Mesenteric fat pad (tissue), 1 donor: ENCODE data around the gene SLC43A3. TPM values are rescaled to one million over a fixed set of nuclear protein-coding genes. Genes with fewer than 3 reads are reported as not detected.

ENCODE experiments used
- DNase-seq: peaks from one replicate; pipeline ENCODE4 v3.0.0-alpha.2; 2020; ENCODE audit warnings: low spot score
- total RNA-seq: library from RNA; stranded (reverse); fragmentation: NEBNext Ultra II Directional; extraction: Animal tissue kit (Norgen Biotek cat#: 25700); gene quantifications from one replicate; pipeline ENCODE4 v1.2.1, GENCODE V29; 2021
- donor health status: DM: yes; HTN: yes; CAD: no.

The SLC43A3 gene
- total RNA-seq, 1 donor from 2014 or later, result 95.1 TPM

DNA sequence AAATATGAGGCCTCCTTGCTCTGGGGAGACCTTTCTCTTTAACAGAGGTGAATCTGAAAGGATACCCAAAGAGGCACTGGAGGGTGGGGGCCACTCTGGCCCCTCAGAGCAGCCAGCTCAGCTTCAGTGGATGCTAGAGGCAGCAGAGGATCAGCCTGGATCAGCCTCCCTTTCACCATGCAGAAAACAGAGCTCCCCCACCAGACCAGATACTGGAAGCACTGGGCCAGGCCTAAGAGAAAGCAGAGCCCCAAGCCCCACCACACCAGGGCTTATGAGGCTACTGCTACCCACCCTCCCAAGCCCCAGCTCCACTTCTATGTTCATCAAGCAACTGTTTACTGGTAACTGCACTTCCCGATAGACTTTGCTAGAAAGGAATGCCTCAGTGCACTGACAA is 4.0 kb upstream of the SLC43A3 start:
- no peak for DNase-seq

DNA sequence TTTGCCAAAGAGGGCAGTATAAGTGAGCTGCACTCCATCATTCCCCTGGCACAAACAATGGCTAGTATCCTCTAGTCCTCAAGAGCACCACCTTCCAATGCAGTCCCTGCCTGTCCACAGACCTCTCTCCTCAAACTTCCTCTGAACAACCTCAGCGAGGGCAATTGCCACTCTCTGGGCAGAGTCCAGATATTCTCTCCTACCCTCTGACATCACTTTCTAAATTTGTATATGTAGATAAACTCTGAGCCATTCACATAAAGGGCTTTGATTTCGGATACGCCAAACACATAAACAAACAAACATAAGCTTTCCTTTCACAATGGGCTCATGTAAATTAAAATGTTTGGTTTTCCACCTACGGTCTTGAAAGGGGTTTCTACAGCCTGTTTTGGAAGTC is 3.0 kb upstream of the SLC43A3 start:
- DNase-seq, result no peak

DNA sequence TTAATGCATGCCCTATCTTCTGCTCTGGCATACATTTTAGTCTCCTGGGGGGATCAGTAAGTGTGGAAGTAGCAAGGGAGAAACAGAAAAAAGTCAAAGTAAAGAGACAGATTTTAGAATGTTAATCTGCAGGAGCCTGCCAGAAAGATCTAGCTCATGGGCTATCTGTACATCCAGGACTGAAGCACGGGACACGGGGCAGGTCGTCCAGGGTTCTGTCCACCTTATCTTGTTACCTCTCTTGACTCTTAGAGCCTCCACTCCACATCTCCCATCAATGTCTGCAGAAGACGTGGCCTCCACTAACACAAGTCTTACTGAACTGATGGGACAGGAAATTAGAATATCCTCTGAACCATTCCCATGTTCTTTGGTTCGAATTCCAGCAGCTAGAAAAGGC is 1.7 kb upstream of the SLC43A3 start:
- no peak for DNase-seq

DNA sequence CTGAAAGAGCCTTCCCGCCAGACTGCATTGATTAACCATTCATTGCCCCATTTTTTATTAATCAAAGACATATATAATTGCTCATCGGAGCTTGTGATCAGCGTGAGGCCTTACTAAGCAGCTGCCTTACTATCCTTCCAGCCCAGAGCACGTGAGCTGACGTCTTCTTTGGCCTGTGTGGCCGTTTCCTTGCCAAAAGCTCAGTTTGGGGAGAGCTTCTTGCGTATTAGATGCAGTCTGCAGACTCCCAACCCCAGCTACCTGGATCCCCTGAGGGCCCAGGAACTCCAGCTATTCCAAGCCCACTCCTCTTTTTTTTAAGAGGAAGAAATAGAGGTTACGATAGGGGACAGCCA is 784 bp upstream of the SLC43A3 start:
- DNase-seq, result peak; percentile 89

DNA sequence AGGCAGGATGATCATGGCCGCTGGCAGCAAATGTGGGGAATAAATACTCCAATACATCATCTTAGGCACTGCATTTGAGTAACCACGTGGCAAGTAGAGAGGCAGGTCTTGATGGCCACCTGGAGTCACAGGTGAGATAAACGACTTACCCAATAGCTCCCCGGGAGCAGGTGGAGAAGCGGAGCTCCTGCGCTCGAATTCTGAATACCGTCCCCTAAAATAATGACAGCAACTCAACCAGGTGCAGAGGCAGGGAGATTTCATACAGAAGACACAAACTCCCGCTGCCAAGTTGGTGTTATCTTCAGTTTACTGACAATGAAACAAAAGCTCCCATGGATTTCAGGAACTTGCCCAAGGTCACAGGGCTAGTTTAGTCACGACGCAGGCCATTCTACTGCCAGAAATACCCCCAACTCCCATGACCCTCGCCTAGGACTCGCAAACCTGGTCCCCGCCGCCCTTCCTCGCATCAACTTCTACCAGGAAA is 437 bp downstream of the SLC43A3 start:
- no peak for DNase-seq

DNA sequence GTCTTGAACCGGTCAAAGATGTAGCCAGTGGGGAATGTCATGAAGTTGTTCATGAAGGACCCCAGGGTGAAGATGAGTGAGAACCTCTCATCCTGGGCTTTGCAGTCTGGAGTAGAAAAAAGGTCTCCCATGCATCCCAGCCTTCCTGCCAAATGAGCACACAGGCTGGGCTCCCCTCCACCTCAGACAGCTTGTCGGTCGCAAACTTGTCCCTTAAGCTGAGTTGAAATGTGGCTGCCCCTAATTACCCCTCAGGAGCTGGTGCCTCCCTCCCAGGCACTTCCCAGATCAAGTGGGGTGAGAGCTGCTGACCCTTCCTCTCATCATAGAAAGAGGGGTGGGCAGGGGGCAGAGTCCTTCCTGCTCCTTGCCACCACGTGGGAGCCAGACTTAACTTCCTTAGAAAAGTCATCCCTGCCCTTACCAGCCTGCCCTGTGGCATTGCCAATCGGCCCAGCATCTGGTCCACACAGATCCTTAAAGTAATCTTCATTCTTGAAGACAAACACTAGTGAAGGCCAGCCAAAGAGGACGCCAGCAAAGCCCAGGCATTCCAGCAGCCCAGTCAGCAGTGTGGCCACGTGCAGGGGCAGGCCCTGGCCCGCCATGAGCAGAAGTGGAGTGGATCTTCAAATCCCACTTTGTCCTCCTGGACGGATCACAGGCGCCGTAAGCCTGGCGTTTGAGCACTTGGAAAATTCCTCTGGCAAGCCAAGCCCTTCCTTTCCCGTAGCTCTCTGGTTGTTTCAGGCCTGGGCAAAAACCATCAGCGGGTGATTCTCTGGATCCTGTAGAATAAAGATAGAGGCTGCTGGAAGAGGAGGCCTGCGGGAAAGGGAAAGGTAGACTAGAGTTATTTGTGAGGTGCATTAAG is 1.1 kb downstream of the SLC43A3 start:
- DNase-seq, result no peak

DNA sequence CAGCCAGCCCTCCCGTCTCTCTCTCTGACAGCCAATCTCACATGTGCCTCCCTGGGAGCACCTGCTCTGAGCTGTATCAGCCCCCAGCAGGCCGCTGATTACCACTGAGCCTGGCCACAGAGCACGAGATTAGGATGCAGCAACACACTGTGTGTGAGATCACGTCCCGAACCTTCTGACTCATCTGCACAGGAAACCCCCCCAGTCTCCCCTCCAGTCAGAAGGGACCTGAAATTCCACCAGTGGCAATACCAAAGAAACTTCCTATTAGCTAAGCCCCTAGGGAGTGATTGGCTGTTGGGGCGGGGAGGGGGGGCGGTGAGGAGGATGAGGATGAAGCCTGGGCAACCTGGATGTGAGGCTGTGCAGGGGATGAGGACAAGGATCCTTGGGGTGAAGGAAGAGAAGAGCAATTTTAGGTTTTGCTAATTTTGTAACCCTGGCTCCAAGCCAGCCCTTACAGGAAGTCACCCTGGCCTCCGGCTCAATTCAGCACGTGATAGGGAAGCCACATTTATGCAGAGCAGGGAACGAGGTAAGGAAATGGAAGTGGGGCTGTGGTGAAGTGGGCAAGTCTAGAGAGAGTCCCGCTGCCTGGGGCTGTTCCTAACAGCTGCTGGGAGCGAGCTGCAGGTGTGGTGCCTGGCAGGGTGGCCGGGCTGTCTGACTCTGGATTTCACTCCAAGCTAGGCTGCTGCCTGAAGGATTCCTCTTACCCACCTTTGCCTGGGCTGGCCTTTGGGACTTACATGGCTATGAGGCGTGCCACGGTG is 1.9 kb downstream of the SLC43A3 start:
- no peak for DNase-seq

DNA sequence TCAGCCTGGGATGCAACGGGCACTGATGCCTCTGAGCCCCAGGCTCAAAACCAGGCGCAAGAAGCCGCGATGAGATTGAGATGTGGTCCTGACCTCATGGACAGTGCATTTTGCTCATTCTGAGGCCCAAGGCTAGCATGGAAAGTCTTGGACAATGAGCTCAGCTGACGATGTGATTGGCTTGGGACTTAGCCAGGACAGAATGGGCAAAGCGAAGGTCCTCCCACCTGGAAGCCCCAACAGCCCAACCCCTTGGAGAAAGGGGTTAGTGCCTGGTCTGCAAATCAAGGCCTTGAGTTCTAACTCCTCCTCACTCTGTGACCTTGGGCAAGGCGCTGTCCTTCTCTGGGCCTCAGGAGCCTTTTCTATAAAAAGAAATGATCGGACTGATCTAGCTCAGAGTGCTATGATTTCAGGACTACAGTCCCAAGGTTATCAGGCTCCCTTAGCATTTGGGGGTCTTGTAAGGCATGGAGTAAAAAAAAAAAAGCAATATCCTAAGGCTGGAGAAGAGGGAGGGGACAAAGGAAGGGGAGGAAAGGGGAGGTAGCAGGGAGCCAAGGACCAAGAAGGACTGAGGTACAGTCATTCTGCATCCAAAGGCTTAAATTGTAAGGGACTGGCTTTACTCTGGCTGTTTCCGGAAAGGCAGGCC is 2.7 kb downstream of the SLC43A3 start:
- DNase-seq, result no peak

DNA sequence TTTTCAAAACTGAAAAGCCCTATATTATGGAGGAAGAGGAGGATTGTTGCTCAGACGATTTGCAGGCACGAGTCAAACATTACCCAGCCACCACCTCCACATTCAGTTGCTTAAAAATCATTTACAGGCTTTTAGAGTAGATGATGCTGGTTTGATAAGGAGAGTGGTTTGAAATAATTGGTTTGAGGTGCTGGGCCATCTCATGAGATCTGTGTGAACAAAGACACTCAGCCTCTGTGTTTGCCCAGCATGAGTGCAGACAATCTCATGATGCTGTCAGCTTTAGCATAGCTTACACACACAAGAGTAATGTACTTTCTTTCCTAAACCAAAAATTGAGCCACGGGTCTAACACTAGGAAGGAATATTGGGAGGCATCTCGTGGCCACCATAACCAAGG is 4.3 kb downstream of the SLC43A3 start:
- no peak for DNase-seq

DNA sequence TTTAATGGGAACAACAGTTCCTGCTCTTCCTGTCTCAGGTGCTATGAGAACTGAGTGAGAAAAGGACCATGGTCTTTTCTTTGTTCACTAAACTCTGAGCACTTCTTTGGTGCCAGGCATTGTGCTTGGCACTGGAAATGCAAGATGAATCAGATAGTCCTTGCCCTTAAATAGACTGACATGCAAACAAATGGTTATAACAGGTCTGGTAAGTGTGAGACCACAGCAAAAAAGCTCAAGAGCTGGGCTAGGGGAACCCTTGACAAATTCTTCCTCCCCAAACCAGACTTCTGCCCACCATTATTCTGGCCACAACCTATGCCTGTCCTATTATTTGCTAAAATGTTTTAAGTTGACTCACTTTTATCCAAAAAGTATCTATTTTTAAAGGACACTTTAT is 5.1 kb downstream of the SLC43A3 start:
- no peak for DNase-seq

DNA sequence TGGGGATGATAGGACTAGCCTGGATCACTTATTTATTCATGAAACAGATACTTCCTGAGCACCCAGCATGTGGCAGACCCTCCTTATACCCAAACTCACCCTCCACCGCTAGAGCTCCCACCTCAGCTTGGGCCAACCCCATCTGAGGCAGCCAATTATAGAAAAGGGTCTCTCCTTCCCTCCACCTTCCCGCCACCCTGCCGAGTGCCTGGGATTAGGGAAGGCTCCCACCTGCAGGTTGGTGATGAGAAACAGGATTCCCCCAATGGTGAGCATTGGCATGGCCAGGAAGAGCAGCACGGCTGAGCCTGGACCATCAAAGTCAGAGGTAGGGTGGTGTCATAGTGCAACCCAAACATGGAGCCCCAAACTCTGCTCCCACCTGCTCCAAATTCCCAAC is 5.9 kb downstream of the SLC43A3 start:
- DNase-seq, result no peak

DNA sequence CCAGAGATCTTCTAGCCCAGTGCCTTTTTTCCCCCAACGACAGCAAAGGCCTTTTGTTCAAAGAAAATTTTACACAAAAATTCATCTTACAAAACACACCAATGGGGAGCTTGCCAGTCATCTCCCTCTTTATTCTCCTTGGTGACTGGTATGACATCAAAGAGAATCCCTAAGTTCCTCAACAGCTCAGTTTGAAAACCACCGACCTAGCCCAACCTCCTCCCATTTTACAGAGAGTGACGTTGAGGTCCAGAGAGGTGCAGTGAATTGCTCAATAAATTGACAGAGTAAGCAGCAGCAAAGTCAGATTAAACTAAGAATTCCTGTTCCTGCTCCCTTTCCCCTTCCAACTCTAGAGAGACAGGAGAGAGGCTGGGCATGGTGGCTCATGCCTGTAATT is 7.8 kb downstream of the SLC43A3 start:
- DNase-seq, result no peak

DNA sequence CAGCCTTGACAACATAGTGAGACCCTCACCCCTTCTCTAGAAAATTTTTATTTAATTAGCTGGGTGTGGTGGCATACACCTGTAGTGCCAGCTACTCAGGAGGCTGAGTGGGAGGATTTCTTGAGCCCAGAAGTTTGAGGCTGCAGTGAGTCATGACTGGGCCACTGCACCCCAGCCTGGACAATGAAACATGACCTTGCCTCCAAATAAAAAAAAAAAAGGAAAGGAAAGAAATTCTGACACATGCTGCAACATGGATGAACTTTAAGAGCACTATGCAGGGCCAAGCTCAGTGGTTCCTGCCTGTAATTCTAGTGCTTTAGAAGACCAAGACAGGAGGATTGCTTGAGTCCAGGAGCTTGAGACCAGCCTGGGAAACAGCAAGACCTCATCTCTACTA is 8.8 kb downstream of the SLC43A3 start:
- DNase-seq, result no peak

DNA sequence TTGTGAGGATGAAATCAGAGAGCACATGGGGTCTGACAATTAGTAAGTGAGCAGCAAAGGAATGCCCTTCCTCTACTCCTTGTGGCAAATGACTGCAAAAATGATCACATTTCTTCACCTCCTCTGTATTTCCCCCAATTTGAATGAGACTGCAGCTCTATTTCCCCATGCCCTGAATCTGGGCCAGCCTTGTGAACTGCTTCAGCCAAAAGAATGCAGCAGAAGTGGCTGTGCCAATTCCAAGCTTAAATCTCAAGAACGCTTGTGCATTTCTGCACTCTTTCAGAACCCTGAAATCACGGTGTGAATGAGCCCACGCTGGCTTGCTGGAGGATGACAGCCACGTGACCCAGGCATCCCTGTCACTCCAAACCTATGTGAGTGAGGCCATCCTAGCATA is 9.9 kb downstream of the SLC43A3 start:
- no peak for DNase-seq

DNA sequence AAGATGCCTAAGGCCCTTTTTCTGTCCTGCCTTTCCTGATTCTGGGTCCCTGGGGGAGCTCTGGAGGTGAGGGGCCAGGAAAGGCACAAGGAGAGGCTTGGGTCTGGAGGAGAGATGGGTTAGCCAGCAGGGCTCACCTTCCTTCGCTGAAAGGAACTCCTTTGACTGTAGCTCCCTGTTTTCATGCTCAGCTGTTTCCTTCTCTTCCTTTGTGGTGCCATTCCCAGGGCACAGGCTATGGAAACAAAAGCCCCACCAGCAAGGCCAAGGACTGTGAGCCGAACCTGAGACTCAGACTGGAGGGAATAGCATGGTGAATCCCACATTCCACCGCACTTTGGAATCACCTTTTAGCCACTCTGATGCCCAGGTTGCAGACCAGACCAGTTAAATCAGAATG is 10.5 kb downstream of the SLC43A3 start:
- DNase-seq, result no peak

DNA sequence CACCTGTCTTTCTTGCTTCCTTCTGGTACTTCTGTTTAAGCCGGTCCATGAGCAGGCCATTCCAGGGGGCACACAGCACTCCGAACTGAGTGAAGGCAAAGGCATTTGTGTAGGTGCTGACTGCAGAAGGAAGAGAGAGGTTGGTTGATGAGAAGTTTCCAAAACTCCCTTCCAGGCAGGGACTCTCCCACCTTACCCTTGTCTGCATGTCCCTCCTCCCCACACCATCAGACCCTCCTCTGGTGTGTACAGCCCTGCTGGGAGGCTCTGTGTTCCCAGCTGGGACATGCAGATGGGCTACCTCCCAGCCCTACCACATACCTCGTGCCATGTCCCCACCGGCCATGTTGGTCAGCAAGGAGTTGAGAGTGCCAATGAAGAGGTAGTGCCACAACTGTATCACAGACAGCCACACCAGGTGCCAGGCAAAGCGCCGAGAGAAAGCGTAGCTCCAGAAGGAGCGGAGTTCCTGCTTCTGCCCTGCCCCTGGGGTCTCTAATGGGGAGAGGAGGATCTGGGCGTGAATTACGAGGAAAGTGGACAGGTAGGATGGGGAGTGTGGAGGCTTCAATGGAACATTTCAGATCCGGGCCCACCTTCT is 12.2 kb downstream of the SLC43A3 start:
- DNase-seq, result no peak

DNA sequence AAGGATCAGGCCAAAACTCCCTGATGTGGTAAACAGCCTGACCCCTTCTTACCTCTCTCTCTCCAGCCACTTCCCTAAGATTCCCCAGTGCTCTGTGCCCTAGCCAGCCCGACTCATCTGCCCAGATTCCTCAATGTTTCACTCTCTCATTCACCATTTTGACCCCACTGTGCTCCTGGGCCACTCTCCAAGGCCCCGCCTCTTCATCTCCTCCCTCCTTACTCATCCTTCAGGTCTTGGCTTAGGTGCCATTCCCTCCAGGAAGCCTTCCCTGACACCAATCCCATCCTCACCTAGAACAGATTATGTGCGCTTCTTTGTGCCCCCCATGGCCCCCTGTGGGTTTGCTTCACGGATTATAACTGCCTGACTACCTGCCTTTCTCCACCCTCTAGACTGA is 13.2 kb downstream of the SLC43A3 start:
- DNase-seq, result no peak

DNA sequence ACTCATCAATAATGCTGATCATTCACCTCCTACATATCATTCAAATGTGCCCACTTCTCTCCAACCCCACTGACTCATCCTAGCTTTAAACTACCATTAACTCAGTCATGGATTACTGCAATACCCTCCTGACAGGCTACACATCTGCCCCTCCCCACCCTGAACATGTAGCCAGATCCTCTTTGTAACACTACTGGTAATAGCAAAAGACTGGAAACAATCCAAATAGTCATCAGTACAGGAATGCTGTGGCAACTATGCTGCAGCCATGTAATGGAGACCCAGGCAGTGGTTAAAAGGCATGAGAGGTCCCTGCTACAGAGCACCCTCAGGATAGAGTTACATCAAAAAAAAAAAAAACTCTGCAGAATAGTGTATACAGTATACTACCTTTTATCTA is 16.6 kb downstream of the SLC43A3 start:
- DNase-seq, result no peak

DNA sequence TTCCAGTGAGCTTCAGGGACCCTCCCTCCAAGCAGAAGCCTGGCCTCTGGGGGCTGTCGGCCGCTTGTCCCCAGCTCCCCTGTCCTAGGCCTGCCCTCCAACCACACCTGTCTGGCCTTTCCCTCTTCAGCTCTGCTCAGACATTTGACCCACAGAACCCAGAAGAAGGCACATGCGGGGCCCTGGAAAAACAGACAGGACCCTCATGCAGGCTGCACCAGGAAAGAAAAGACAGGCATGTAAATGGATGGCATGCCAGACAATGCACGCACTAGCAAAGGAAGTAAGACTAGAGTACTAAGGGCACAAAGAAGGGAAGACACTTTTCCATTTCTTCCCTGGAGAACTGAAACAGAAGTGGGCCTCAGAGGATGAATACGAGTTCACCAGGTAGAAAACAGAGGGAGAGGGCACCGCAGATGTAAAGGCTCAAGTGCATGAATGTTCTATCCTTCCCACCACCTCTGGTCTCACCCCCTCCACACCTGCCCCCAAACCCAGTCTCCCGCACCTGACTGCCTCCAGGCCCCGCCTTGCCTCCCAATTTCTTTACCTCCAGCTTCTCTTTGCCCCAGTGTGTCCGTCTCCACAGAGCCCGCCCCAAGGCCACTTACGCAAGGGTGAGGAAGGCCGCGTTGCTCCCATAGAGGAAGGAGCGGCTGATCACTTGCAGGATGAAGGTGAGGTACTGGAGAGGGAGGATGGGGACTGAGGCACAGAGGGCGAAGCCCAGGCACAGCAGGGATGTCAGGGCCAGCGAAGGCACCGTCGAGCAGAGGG is 17.4 kb downstream of the SLC43A3 start:
- DNase-seq, result no peak

DNA sequence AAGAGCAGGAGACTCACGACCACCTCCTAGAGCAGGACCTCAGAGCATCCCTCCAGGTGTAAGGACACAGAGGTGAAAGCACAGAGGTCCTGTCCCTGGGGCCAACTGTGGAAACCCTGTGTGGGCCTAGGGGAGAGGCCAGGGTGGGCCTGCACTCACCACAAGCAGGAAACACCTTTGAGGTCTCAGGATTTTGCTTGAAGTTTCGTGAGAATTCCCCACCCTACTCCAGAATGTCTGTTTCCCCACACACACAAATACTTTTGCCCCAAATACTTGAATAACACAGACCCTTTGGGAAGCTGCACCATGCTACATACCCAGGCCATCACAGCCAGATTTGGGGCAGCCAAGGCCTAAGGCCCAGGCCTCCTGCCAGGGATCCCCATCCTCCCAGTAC is 18.1 kb downstream of the SLC43A3 start:
- no peak for DNase-seq

DNA sequence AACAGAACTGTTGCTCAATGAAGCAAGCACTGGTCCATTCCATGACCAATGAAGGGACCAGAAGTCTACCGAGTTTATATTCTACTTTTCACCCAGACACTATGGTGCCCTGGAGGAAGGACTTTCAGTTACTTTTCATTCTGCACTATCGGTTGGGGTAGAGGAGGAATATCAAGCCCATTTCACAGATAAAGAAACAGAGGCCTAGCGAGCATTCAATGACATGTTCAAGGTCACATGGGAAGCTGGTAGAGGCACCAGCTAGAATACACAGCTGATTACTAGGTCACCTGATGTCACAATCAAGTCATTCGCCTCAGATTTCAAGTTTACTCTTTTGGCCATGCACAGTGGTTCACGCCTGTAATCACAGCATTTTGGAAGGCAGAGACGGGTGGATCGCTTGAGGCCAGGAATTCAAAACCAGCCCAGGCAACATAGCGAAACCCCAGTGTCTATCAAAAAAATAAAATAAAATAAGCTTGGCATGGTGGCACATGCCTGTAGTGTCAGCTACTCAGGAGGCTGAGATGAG is 18.9 kb downstream of the SLC43A3 start:
- DNase-seq, result no peak
